Liver (tissue), 9 donors: Measurements from ENCODE around the gene RAD51B. TPM values are rescaled to one million over a fixed set of nuclear protein-coding genes. Genes with fewer than 3 reads are reported as not detected.

Experiments used
- DNase-seq: peaks from one replicate; pipeline ENCODE4 v3.0.0-alpha.2; 2017; ENCODE audit warnings: low spot score
- H3K27ac ChIP-seq, 2 donors: one replicate each; pipeline ENCODE4 v1.7.0; 2013; ENCODE audit warnings: inconsistent platforms in 2 of 2, low read length in 2 of 2, control low read depth in 1 of 2, low read depth in 1 of 2, mild to moderate bottlenecking in 1 of 2
- H3K27me3 ChIP-seq, 4 donors: one replicate each; pipeline versions ENCODE4 v1.6.1 to v1.7.0; 2013; ENCODE audit warnings: low read length in 3 of 4, inconsistent platforms in 1 of 4, mild to moderate bottlenecking in 1 of 4, moderate library complexity in 1 of 4; ENCODE audit not compliant: control insufficient read depth in 4 of 4, insufficient read depth in 4 of 4
- H3K36me3 ChIP-seq, 4 donors: one replicate each; pipeline versions ENCODE4 v1.6.1 to v1.7.0; 2013; ENCODE audit warnings: low read length in 3 of 4, mild to moderate bottlenecking in 3 of 4, low read depth in 1 of 4, moderate library complexity in 1 of 4; ENCODE audit not compliant: control insufficient read depth in 4 of 4, insufficient read depth in 3 of 4
- H3K4me1 ChIP-seq, 4 donors: one replicate each; pipeline versions ENCODE4 v1.6.1 to v1.7.0; 2013; ENCODE audit warnings: low read length in 3 of 4, mild to moderate bottlenecking in 3 of 4, moderate library complexity in 1 of 4; ENCODE audit not compliant: control insufficient read depth in 4 of 4, insufficient read depth in 4 of 4
- H3K4me3 ChIP-seq, 3 donors: one replicate each; pipeline versions ENCODE4 v1.6.1 to v1.7.0; 2013; ENCODE audit warnings: low read length in 3 of 3, control low read depth in 1 of 3, low read depth in 1 of 3, mild to moderate bottlenecking in 1 of 3
- H3K9ac ChIP-seq, 2 donors: one replicate each; pipeline ENCODE4 v1.7.0; 2013; ENCODE audit warnings: low read length in 2 of 2, mild to moderate bottlenecking in 2 of 2, moderate library complexity in 2 of 2, control low read depth in 1 of 2, low read depth in 1 of 2
- H3K9me3 ChIP-seq, 4 donors: one replicate each; pipeline versions ENCODE4 v1.6.1 to v1.7.0; 2013; ENCODE audit warnings: low read length in 3 of 4; ENCODE audit not compliant: control insufficient read depth in 4 of 4
- ATF3 ChIP-seq: IDR thresholded peaks from 2 replicates; pipeline ENCODE4 v1.6.1; 2016; ENCODE audit warnings: antibody characterized with exemption
- FOXA1 ChIP-seq: IDR thresholded peaks from 2 replicates; pipeline ENCODE4 v1.6.1; 2016; ENCODE audit warnings: antibody characterized with exemption
- GABPA ChIP-seq, 2 donors: IDR thresholded peaks in 1 of 2; conservative IDR thresholded peaks in 1 of 2; 2 replicates each; pipeline ENCODE4 v1.6.1; 2016; ENCODE audit warnings: antibody characterized with exemption in 2 of 2, mild to moderate bottlenecking in 1 of 2, moderate library complexity in 1 of 2
- HNF4A ChIP-seq, 2 donors: conservative IDR thresholded peaks; 2 replicates each; pipeline ENCODE4 v1.6.1; 2016; ENCODE audit warnings: antibody characterized with exemption in 2 of 2, mild to moderate bottlenecking in 2 of 2
- HNF4G ChIP-seq: IDR thresholded peaks from 2 replicates; pipeline ENCODE4 v1.6.1; 2016; ENCODE audit warnings: antibody characterized with exemption
- MAX ChIP-seq: IDR thresholded peaks from 2 replicates; pipeline ENCODE4 v1.6.1; 2016; ENCODE audit warnings: antibody characterized with exemption
- RAD21 ChIP-seq, 2 donors: IDR thresholded peaks; 2 replicates each; pipeline ENCODE4 v1.6.1; 2016; ENCODE audit warnings: antibody characterized with exemption in 2 of 2, mild to moderate bottlenecking in 2 of 2
- REST ChIP-seq: IDR thresholded peaks from 2 replicates; pipeline ENCODE4 v1.6.1; 2016; ENCODE audit warnings: antibody characterized with exemption, mild to moderate bottlenecking
- RXRA ChIP-seq, 2 donors: IDR thresholded peaks; 2 replicates each; pipeline ENCODE4 v1.6.1; 2017 to 2018; ENCODE audit warnings: antibody characterized with exemption in 2 of 2, mild to moderate bottlenecking in 1 of 2
- SP1 ChIP-seq: IDR thresholded peaks from 2 replicates; pipeline ENCODE4 v1.6.1; 2018; ENCODE audit warnings: antibody characterized with exemption, mild to moderate bottlenecking
- TAF1 ChIP-seq: conservative IDR thresholded peaks from 2 replicates; pipeline ENCODE4 v1.6.1; 2016; ENCODE audit warnings: antibody characterized with exemption, mild to moderate bottlenecking
- YY1 ChIP-seq: IDR thresholded peaks from 2 replicates; pipeline ENCODE4 v1.6.1; 2016; ENCODE audit warnings: antibody characterized with exemption, mild to moderate bottlenecking
- ZBTB33 ChIP-seq: IDR thresholded peaks from 2 replicates; pipeline ENCODE4 v1.6.1; 2016; ENCODE audit warnings: antibody characterized with exemption
- WGBS: extraction: QIAGEN DNeasy Blood & Tissue Kit; methylation state at CpG from one replicate; pipeline ENCODE4 v1.1.7; 2013; 5-methylcytosine and 5-hydroxymethylcytosine counted together
- polyA plus RNA-seq, 2 donors: library from polyadenylated mRNA; stranded (reverse) in 1 of 2; unstranded in 1 of 2; fragments of 200-250 nt in 1 of 2; fragments of >200 nt in 1 of 2; fragmentation: Nextera tagmentation in 1 of 2; extraction: Ambion mirVana in 1 of 2; gene quantifications; one replicate each; pipeline versions ENCODE4 v1.2.1 to v1.2.3, GENCODE V29; 2013 to 2015
- total RNA-seq, 2 donors: library from RNA; depleted of rRNA; stranded (reverse); fragments of >200 nt; gene quantifications; one replicate each; pipeline ENCODE4 v1.2.3, GENCODE V29; 2014
- donor health status: healthy.
- donor health status: healthy.
- donor health status: healthy.
- donor health status: healthy.
- donor health status: healthy.

The RAD51B gene
- total and polyA plus RNA-seq, 4 donors: 0.81 to 12.9 (median 2.4) TPM

GRCh38 chr14:68392393-68393141 lies 573.0 kb downstream of the RAD51B start:
- Histone ChIP-seq H3K4me1 (peaks cover 0 to 23% (median 12%) of the 10 kb centered on the region in 4 donors), H3K9me3 (no peaks in the 10 kb centered on the region), H3K27me3 (no peaks in the 10 kb centered on the region), H3K27ac (peak overlapping the region; percentile 69), H3K9ac (peak overlapping the region; percentile 52 to 91), H3K36me3 (no peaks in the 10 kb centered on the region), H3K4me3 (no peak overlapping the region)
- peak; percentile 53 for DNase-seq
- TF ChIP-seq SP1 (peak; percentile 74), RXRA (IDR thresholded peaks at IDR 0.05) (peak; percentile 72 to 82), TAF1 (peak; percentile 42), GABPA (IDR thresholded peaks at IDR 0.05 in 1 of 2, conservative IDR thresholded peaks at IDR 0.05 in 1 of 2) (no peak), ATF3 (no peak), FOXA1 (no peak), RAD21 (IDR thresholded peaks at IDR 0.05) (peak; percentile 58 to 69), HNF4A (conservative IDR thresholded peaks at IDR 0.05) (peak in 1 of 2 donors; percentile 53), REST (peak; percentile 56), ZBTB33 (peak; percentile 42), MAX (peak; percentile 74), YY1 (peak; percentile 70)
- WGBS: 30% methylated on average over 7 of the region's 7 CpGs

GRCh38 chr14:68393259-68393658 lies 573.7 kb downstream of the RAD51B start:
- H3K36me3 ChIP-seq: no peaks in the 10 kb centered on the region
- peak overlapping the region; percentile 69 for H3K27ac ChIP-seq
- H3K9ac ChIP-seq: peak overlapping the region in 1 of 2 donors; percentile 91
- no peak overlapping the region for H3K4me3 ChIP-seq
- H3K9me3 ChIP-seq: no peaks in the 10 kb centered on the region
- H3K27me3 ChIP-seq: no peaks in the 10 kb centered on the region
- DNase-seq: no peak
- 94% methylated on average over 7 of the region's 7 CpGs for WGBS
- no peak for TF ChIP-seq HNF4G
- no peak for TF ChIP-seq ATF3
- TF ChIP-seq YY1: no peak
- peak; percentile 8 for TF ChIP-seq ZBTB33
- peaks cover 0 to 23% (median 13%) of the 10 kb centered on the region in 4 donors for H3K4me1 ChIP-seq
